ENCODE data around the gene KIF5A. TPM values are rescaled to one million over a fixed set of nuclear protein-coding genes. Genes with fewer than 3 reads are reported as not detected.

Gene KIF5A
- polyA plus RNA-seq, 3 donors = 0.01 TPM; not detected in 2

- H3K27ac Mint-ChIP-seq = no peak overlapping the region
- WGBS (ENCODE audit: insufficient coverage) = 92% methylated on average over 12 of the region's 12 CpGs
- no peak overlapping the region for H3K27ac ChIP-seq (ENCODE audit: low read depth in 1 of 2, low read length in 2 of 2)
- H3K36me3 Mint-ChIP-seq = no peaks in the 10 kb centered on the region
- no peak overlapping the region for H3K4me3 Mint-ChIP-seq
- no peaks in the 10 kb centered on the region for H3K9me3 ChIP-seq (replicated peaks in 1 of 2; ENCODE audit: control insufficient read depth in 1 of 2, insufficient read depth in 1 of 2, low read length in 2 of 2)
- H3K36me3 ChIP-seq (replicated peaks in 1 of 2; ENCODE audit: control insufficient read depth in 1 of 2, insufficient read depth in 2 of 2, low read length in 2 of 2) = no peaks in the 10 kb centered on the region
- DNase-seq = no peak
- no peak overlapping the region for H3K4me3 ChIP-seq (replicated peaks in 1 of 3; ENCODE audit: low read depth in 2 of 3, low read length in 3 of 3)
- intact Hi-C loops (cut with micrococcal nuclease) = no loop called here
- no peaks in the 10 kb centered on the region for H3K4me1 Mint-ChIP-seq
- H3K4me2 ChIP-seq (replicated peaks; ENCODE audit: extremely low read depth, low read length, poor library complexity, severe bottlenecking) = no peak overlapping the region
- no peaks in the 10 kb centered on the region for H4K20me1 ChIP-seq (ENCODE audit: insufficient read depth, low read length)
- no peaks in the 10 kb centered on the region for H3K9me3 Mint-ChIP-seq
- no peak for TF ChIP-seq CTCF (IDR thresholded peaks at IDR 0.05)
- H3K4me1 ChIP-seq (ENCODE audit: control insufficient read depth in 1 of 2, insufficient read depth in 2 of 2, low read length in 2 of 2) = no peaks in the 10 kb centered on the region
- H2AFZ ChIP-seq (ENCODE audit: insufficient read depth, low read depth, low read length, poor library complexity, severe bottlenecking) = no peak overlapping the region
- no peak overlapping the region for H3K9ac ChIP-seq (ENCODE audit: insufficient read depth, low read length, poor library complexity, severe bottlenecking)
- H3K27me3 Mint-ChIP-seq (ENCODE audit: low read depth in 3 of 3) = peaks cover 7 to 19% (median 17%) of the 10 kb centered on the region in 3 donors
- no peaks in the 10 kb centered on the region for H3K27me3 ChIP-seq (ENCODE audit: control insufficient read depth in 2 of 2, insufficient read depth in 2 of 2, low read length in 2 of 2)
- no peaks in the 10 kb centered on the region for H3K79me2 ChIP-seq (ENCODE audit: insufficient read depth, low read length)
These were observed 26.1 kb downstream of the KIF5A start for GRCh38 chr12:57575771-57576612.

GRCh38 chr12:57576613-57577160 is 26.8 kb downstream of the KIF5A start:
- Mint-ChIP-seq H3K9me3 (no peaks in the 10 kb centered on the region), H3K36me3 (no peaks in the 10 kb centered on the region)
- no peak for TF ChIP-seq CTCF (IDR thresholded peaks at IDR 0.05)

More at GRCh38 chr12:57576613-57577160, 26.8 kb downstream of the KIF5A start:
- intact Hi-C loops (cut with micrococcal nuclease) = no loop called here
- Histone ChIP-seq H3K4me1 (ENCODE audit: control insufficient read depth in 1 of 2, insufficient read depth in 2 of 2, low read length in 2 of 2) (no peaks in the 10 kb centered on the region), H3K27ac (ENCODE audit: low read depth in 1 of 2, low read length in 2 of 2) (no peak overlapping the region), H3K27me3 (ENCODE audit: control insufficient read depth in 2 of 2, insufficient read depth in 2 of 2, low read length in 2 of 2) (peaks cover 0 to under 1% of the 10 kb centered on the region in 2 donors), H2AFZ (ENCODE audit: insufficient read depth, low read depth, low read length, poor library complexity, severe bottlenecking) (no peak overlapping the region), H3K9me3 (replicated peaks in 1 of 2; ENCODE audit: control insufficient read depth in 1 of 2, insufficient read depth in 1 of 2, low read length in 2 of 2) (no peaks in the 10 kb centered on the region), H3K9ac (ENCODE audit: insufficient read depth, low read length, poor library complexity, severe bottlenecking) (no peak overlapping the region), H3K36me3 (replicated peaks in 1 of 2; ENCODE audit: control insufficient read depth in 1 of 2, insufficient read depth in 2 of 2, low read length in 2 of 2) (no peaks in the 10 kb centered on the region), H3K79me2 (ENCODE audit: insufficient read depth, low read length) (no peaks in the 10 kb centered on the region), H4K20me1 (ENCODE audit: insufficient read depth, low read length) (no peaks in the 10 kb centered on the region), H3K4me3 (replicated peaks in 1 of 3; ENCODE audit: low read depth in 2 of 3, low read length in 3 of 3) (no peak overlapping the region), H3K4me2 (replicated peaks; ENCODE audit: extremely low read depth, low read length, poor library complexity, severe bottlenecking) (no peak overlapping the region)
- Mint-ChIP-seq H3K4me3 (no peak overlapping the region), H3K4me1 (no peaks in the 10 kb centered on the region), H3K27ac (no peak overlapping the region), H3K27me3 (ENCODE audit: low read depth in 3 of 3) (peaks cover 7 to 19% (median 17%) of the 10 kb centered on the region in 3 donors)
- DNase-seq = no peak
- 95% methylated on average over 8 of the region's 9 CpGs for WGBS (ENCODE audit: insufficient coverage)

Measured in CD14-positive monocyte (primary cell).